HG03460 (cell line): ENCODE results near the gene GLI1.

ENCODE experiments used
- ATAC-seq: cut with Tn5 transposase; IDR thresholded peaks from one replicate; pipeline ENCODE4 v1.9.1; 2021; ENCODE audit not compliant: unreplicated experiment

Gene GLI1

GRCh38 chr12:57460841-57461275, 1.3 kb downstream of the GLI1 start:
- no peak for ATAC-seq

DNA sequence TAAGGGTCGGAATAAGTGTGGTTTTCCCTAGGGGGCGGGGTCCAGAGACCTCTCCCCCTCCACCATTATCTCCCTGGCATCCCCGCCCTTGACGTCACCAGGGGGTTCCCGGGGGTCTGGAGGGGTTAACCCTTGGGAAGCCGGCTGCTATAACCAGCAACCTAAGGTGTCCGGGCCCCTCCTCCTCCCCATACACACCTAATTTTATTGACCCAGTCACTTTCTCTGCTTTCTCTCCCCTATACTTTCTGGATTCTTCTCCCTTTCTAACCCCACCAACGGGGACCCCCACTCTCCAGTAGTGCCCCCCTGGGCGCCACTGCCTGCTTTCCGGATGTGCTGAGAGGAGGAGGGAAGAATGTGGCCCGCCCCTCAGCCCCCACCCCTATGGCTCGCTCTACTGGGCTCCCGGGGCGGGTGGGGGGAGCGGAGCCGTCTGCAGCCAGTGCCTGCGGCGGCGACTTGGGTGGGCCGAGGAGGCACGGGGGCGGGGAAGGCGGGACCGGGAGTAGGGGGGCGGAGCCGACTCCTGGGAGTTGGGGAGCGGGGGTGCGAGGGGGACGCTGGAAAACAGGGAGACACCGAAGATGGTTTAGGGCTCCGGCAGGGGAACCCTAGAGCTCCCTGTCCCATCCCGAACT, 1.8 kb downstream of the GLI1 start:
- ATAC-seq: no peak

DNA sequence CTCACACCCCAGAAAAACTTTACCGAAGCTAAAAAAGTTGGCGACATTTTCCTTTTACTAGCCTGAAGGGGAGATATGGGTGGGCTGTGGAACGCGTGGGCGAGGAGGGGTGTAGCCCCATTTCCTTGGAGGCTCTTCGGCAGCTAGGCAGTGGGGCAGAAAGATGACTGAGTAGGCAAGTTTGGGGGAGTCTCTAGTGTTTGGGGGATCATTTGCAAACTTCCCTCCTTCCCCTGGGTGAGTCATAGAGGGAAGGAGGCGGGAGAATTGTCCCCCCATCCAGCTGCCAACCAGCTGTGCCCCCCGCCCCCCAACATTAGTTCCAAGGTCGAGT, 2.3 kb downstream of the GLI1 start:
- no peak for ATAC-seq

- peak; percentile 63 for ATAC-seq
Measured at GRCh38 chr12:57462251-57462911, 2.8 kb downstream of the GLI1 start.

GRCh38 chr12:57462912-57463253, 3.3 kb downstream of the GLI1 start:
- no peak for ATAC-seq

DNA sequence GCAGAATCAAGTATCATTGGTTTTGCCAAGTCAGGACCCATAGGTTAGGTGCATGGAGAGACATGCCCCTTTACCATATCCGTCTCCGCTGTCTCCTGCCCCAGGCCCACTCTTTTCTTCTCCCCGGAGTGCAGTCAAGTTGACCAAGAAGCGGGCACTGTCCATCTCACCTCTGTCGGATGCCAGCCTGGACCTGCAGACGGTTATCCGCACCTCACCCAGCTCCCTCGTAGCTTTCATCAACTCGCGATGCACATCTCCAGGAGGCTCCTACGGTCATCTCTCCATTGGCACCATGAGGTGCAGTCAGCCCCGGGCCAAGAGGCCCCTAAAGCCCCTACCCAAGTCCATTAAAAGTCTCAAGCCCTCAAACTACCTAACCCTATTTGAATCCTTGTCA, 5.0 kb downstream of the GLI1 start:
- ATAC-seq: no peak

GRCh38 chr12:57465030-57465746, 5.6 kb downstream of the GLI1 start:
- no peak for ATAC-seq

GRCh38 chr12:57465747-57466505, 6.3 kb downstream of the GLI1 start:
- no peak for ATAC-seq

GRCh38 chr12:57467212-57467874, 7.8 kb downstream of the GLI1 start:
- ATAC-seq: no peak

DNA sequence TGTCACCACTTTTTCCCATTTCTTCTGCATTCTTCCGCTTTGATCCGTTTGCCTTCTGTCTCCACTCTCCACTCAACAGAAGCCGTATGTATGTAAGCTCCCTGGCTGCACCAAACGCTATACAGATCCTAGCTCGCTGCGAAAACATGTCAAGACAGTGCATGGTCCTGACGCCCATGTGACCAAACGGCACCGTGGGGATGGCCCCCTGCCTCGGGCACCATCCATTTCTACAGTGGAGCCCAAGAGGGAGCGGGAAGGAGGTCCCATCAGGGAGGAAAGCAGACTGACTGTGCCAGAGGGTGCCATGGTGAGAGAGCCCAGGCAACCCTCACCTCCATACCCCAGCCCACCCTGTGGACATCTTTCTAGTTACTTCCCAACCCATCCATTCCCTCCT, 8.3 kb downstream of the GLI1 start:
- ATAC-seq: no peak

- ATAC-seq: no peak
Measured at GRCh38 chr12:57469296-57470164, 9.9 kb downstream of the GLI1 start.

GRCh38 chr12:57470286-57470969, 10.8 kb downstream of the GLI1 start:
- ATAC-seq: no peak

DNA sequence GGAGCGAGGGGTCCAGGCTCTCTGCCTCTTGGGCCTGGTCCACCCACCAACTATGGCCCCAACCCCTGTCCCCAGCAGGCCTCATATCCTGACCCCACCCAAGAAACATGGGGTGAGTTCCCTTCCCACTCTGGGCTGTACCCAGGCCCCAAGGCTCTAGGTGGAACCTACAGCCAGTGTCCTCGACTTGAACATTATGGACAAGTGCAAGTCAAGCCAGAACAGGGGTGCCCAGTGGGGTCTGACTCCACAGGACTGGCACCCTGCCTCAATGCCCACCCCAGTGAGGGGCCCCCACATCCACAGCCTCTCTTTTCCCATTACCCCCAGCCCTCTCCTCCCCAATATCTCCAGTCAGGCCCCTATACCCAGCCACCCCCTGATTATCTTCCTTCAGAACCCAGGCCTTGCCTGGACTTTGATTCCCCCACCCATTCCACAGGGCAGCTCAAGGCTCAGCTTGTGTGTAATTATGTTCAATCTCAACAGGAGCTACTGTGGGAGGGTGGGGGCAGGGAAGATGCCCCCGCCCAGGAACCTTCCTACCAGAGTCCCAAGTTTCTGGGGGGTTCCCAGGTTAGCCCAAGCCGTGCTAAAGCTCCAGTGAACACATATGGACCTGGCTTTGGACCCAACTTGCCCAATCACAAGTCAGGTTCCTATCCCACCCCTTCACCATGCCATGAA, 11.5 kb downstream of the GLI1 start:
- ATAC-seq: no peak

- ATAC-seq: no peak
Measured at GRCh38 chr12:57471661-57472060, 12.1 kb downstream of the GLI1 start.

- ATAC-seq: no peak
Measured at GRCh38 chr12:57472391-57472790, 12.8 kb downstream of the GLI1 start.

- no peak for ATAC-seq
Measured at GRCh38 chr12:57473392-57473791, 13.8 kb downstream of the GLI1 start.

DNA sequence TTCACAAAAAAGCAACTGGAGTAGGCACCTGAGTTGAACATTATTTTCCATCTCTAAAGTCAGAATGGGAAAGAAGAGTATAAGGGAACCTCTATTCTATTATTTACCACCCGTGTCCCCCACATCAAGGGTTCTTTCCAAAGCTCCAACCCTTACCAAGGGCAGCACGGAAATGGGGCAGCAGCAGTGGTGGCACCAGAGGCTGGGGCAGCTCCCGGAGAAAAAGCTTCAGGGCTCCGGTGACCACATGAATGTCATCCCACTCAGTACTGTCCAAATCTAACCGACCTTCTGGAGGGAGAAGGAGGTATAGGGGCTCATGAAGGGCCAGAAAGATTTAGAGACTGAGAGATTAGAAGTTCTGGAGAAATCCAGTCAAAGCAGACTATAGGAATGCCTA, 14.3 kb downstream of the GLI1 start:
- ATAC-seq: no peak

DNA sequence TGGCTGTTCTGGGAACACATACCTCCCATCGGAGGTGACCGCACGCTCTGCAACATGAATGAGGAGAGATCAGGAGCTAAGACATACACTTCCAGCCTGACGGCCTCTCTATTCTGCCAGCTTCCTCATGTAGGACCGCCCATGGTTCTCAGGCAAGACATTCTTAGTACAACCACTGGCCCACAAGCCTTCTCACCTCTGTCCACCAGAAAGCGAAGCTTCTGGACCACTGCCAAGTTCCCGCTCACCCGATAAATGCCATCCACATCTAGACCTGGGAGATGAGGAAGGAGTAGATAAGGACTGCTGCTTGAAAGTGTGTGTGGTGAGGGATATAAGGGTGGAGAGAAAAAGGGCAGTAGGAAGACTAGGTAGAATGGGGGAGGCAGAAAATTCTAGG, 14.8 kb downstream of the GLI1 start:
- ATAC-seq: no peak

DNA sequence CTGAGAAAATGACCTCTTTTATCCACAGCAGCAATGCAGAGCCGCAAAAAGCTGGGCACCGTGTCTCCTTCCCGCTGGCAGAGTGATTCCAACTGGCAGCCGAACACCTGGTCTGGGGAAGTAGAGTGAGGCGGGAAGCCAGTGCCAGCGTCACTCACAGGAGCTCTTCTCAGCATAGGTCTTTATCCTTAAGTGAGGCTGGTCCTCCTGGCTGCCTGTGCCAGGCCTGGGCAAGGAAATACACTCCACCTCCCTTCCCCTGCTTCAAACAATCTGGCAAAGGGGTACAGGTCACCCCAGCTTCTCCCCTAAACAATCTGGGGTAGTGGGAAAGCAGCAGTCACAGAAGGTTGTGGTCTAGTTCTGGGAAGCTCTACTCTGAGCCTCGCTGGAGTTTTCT, 15.3 kb downstream of the GLI1 start:
- no peak for ATAC-seq
